Osteocyte (in vitro differentiated cells): ENCODE measurements around the gene CACNA1C. TPM values are rescaled to one million over a fixed set of nuclear protein-coding genes. Genes with fewer than 3 reads are reported as not detected.

Source experiments
- DNase-seq: peaks from one replicate; pipeline ENCODE4 v3.0.0; 2021; ENCODE audit warnings: mixed read lengths; ENCODE audit not compliant: unreplicated experiment; ENCODE audit errors: extremely low spot score
- H3K27ac Mint-ChIP-seq: one replicate; pipeline ENCODE4 v1.8.0; 2021; ENCODE audit warnings: mild to moderate bottlenecking, mixed read lengths; ENCODE audit not compliant: unreplicated experiment
- H3K27me3 Mint-ChIP-seq: one replicate; pipeline ENCODE4 v1.8.0; 2021; ENCODE audit warnings: mixed read lengths; ENCODE audit not compliant: unreplicated experiment
- H3K36me3 Mint-ChIP-seq: one replicate; pipeline ENCODE4 v1.8.0; 2021; ENCODE audit warnings: mixed read lengths; ENCODE audit not compliant: unreplicated experiment
- H3K4me1 Mint-ChIP-seq: one replicate; pipeline ENCODE4 v1.8.0; 2021; ENCODE audit warnings: mixed read lengths; ENCODE audit not compliant: unreplicated experiment
- H3K4me3 Mint-ChIP-seq: one replicate; pipeline ENCODE4 v1.8.0; 2021; ENCODE audit warnings: mild to moderate bottlenecking, moderate library complexity, mixed read lengths; ENCODE audit not compliant: unreplicated experiment
- H3K9me3 Mint-ChIP-seq: one replicate; pipeline ENCODE4 v1.8.0; 2021; ENCODE audit warnings: mixed read lengths; ENCODE audit not compliant: unreplicated experiment
- CTCF ChIP-seq: fragments of 200-600 bp; sonication (generic); IDR thresholded peaks from 2 replicates; pipeline ENCODE4 v1.5.0; 2021; ENCODE audit warnings: antibody characterized with exemption, mild to moderate bottlenecking, moderate library complexity
- total RNA-seq: library from RNA; stranded (reverse); gene quantifications from 2 replicates; pipeline ENCODE4 v1.2.1, GENCODE V29; 2021

CACNA1C gene
- total RNA-seq, 1 donor from 2014 or later: 67.4 TPM

DNA sequence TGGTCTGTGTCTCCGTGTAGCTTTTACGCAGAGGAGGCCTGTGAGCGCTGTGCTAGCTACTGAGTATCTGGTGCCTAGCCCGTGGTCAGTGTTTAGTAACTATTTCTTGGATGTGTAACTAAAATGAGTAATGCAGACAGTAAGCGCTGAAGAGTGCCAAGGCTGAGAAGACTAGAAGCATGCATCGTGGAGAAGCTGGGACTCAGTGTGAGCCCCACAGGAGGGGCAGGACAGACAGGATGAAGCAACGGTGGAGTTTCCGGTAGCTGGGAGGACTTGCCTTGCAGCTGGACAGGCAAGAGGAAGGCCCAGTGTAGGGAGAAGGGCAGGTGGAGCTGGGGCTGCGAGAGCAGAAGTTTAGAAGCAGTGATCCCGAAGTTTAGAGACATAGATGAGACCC is 508.6 kb downstream of the CACNA1C start:
- Mint-ChIP-seq H3K36me3 (peaks cover 34% of the 10 kb centered on the region), H3K4me1 (peaks cover 6% of the 10 kb centered on the region), H3K27ac (no peak overlapping the region), H3K27me3 (no peaks in the 10 kb centered on the region), H3K9me3 (no peaks in the 10 kb centered on the region), H3K4me3 (no peak overlapping the region)
- no peak for DNase-seq
- no peak for TF ChIP-seq CTCF

DNA sequence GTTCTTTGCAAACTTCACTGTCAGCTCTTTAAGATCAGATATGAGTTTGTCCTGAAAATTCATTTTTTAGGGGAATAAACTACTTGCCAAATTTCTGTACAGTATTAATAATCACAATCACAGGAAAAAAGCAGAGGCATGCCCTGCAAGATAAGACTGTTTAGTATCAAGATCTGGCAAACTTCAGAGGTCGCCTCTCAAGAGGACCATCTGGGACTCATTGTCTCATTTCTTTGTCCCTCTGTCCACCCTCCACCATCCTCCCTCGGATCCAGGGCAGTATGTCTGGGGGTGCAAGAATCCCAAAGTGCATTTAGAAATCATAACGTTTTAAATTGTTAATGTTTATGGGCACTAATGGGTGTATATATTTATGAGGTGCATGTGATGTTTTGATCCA is 509.6 kb downstream of the CACNA1C start:
- no peak overlapping the region for H3K27ac Mint-ChIP-seq
- peaks cover 6% of the 10 kb centered on the region for H3K4me1 Mint-ChIP-seq
- TF ChIP-seq CTCF: no peak
- H3K36me3 Mint-ChIP-seq: peaks cover 29% of the 10 kb centered on the region
- no peak overlapping the region for H3K4me3 Mint-ChIP-seq
- no peaks in the 10 kb centered on the region for H3K9me3 Mint-ChIP-seq
- no peaks in the 10 kb centered on the region for H3K27me3 Mint-ChIP-seq
- DNase-seq: no peak

- TF ChIP-seq CTCF: no peak
- H3K27me3 Mint-ChIP-seq: no peaks in the 10 kb centered on the region
- peaks cover 6% of the 10 kb centered on the region for H3K4me1 Mint-ChIP-seq
- H3K9me3 Mint-ChIP-seq: no peaks in the 10 kb centered on the region
- H3K4me3 Mint-ChIP-seq: no peak overlapping the region
- no peak for DNase-seq
- peaks cover 25% of the 10 kb centered on the region for H3K36me3 Mint-ChIP-seq
- H3K27ac Mint-ChIP-seq: no peak overlapping the region
These were observed 510.9 kb downstream of the CACNA1C start for GRCh38 chr12:2563709-2564108.

DNA sequence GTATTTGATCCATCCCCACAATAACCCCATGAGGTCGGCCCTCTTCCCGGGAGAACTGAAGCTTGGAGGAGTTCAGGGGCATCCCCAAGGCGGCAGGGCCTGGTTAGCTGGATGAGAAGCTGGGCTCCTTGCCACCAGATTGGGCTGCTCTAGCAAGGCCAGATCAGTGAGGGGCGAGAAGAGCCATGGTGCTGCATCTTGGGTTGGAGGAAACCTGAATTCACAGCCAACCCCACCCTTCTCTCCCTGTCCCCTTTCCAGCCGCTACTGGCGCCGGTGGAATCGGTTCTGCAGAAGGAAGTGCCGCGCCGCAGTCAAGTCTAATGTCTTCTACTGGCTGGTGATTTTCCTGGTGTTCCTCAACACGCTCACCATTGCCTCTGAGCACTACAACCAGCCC is 513.4 kb downstream of the CACNA1C start:
- H3K4me1 Mint-ChIP-seq: peaks cover 6% of the 10 kb centered on the region
- H3K9me3 Mint-ChIP-seq: no peaks in the 10 kb centered on the region
- no peaks in the 10 kb centered on the region for H3K27me3 Mint-ChIP-seq
- DNase-seq: no peak
- H3K27ac Mint-ChIP-seq: no peak overlapping the region
- no peak for TF ChIP-seq CTCF
- H3K4me3 Mint-ChIP-seq: no peak overlapping the region
- peaks cover 23% of the 10 kb centered on the region for H3K36me3 Mint-ChIP-seq

- Mint-ChIP-seq H3K9me3 (no peaks in the 10 kb centered on the region), H3K27me3 (no peaks in the 10 kb centered on the region), H3K36me3 (peaks cover 20% of the 10 kb centered on the region), H3K4me1 (peaks cover 6% of the 10 kb centered on the region), H3K27ac (no peak overlapping the region), H3K4me3 (no peak overlapping the region)
- DNase-seq: no peak
- TF ChIP-seq CTCF: no peak
These were observed 514.9 kb downstream of the CACNA1C start for GRCh38 chr12:2567711-2568110.
